ENCODE measurements around the gene STRC. TPM values are rescaled to one million over a fixed set of nuclear protein-coding genes. Genes with fewer than 3 reads are reported as not detected.
"Not testable (repeated sequence)": the region's sequence is repeated elsewhere in the genome, so short reads cannot be mapped to it uniquely, and the experiment has no call there.

STRC gene
- total RNA-seq = 1 to 10 TPM; 1.3 to 3.5 TPM

- intact Hi-C loops (cut with DNase I); H3K36me3 ChIP-seq; H3K27ac ChIP-seq; H3K4me1 ChIP-seq (replicated peaks); H3K4me3 ChIP-seq; H3K9me3 ChIP-seq; DNase-seq (ENCODE audit: low spot score); H3K27me3 ChIP-seq (replicated peaks; ENCODE audit: insufficient read depth): not testable (repeated sequence)
- WGBS = no CpG with 5 or more reads among the region's 2 CpGs
These were observed at the start of gene STRC for GRCh38 chr15:43618700-43619099. Gene STRC, minus strand, starts transcription at chr15:43618800. Its CDS starts 78 bp downstream, at chr15:43618722.

DNA sequence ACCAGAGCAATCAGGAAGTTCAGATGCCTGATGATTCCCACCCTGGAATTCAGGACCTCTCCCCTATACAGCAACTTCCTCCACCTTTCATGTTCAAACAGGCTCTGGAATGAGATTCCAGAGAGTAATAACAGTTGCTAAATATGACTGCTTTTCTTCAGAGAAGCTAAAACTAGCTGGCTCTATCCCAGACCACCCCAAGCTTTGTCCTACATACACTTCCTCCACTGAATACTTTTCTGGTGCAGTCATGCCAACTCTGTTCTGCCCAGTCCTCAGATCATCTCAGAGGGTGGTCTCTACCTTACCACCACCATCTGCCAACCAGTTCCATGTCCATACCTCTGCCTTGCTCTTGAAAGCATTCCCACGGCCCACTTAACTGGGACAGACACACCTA is 47.6 kb upstream of the STRC start:
- intact Hi-C loops (cut with DNase I); H3K4me3 ChIP-seq; DNase-seq (ENCODE audit: low spot score); H3K27ac ChIP-seq; H3K36me3 ChIP-seq; H3K9me3 ChIP-seq; H3K4me1 ChIP-seq (replicated peaks); H3K27me3 ChIP-seq (replicated peaks; ENCODE audit: insufficient read depth): not testable (repeated sequence)
- WGBS = no CpG with 5 or more reads among the region's 1 CpG

DNA sequence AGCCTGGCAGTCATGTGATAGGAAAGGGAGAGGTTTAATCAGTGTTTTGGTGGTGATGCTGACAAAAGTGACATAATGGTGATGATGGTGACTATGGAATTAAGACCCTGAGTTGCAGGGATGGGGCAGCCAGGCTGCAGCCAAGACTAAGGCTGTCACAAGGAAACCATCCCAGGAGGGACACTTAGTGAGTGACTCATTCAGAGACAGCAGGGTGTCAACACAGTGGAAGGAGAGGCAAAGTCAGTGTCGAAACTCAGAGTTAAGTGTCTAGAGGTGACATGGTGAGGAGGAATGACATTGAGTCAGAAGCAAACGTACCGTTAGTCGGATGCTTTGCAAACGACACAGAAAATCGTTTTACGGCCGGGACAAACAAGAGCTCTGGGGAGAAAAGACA is 44.7 kb upstream of the STRC start:
- H3K36me3 ChIP-seq; H3K4me3 ChIP-seq; H3K9me3 ChIP-seq; H3K27me3 ChIP-seq (replicated peaks; ENCODE audit: insufficient read depth); intact Hi-C loops (cut with DNase I); H3K4me1 ChIP-seq (replicated peaks); H3K27ac ChIP-seq; DNase-seq (ENCODE audit: low spot score): not testable (repeated sequence)
- no CpG with 5 or more reads among the region's 8 CpGs for WGBS

GRCh38 chr15:43662293-43662692 is 43.7 kb upstream of the STRC start:
- H3K9me3 ChIP-seq; H3K4me3 ChIP-seq; H3K4me1 ChIP-seq (replicated peaks); intact Hi-C loops (cut with DNase I); DNase-seq (ENCODE audit: low spot score); H3K27ac ChIP-seq; H3K36me3 ChIP-seq; H3K27me3 ChIP-seq (replicated peaks; ENCODE audit: insufficient read depth): not testable (repeated sequence)
- no CpG with 5 or more reads among the region's 2 CpGs for WGBS

DNA sequence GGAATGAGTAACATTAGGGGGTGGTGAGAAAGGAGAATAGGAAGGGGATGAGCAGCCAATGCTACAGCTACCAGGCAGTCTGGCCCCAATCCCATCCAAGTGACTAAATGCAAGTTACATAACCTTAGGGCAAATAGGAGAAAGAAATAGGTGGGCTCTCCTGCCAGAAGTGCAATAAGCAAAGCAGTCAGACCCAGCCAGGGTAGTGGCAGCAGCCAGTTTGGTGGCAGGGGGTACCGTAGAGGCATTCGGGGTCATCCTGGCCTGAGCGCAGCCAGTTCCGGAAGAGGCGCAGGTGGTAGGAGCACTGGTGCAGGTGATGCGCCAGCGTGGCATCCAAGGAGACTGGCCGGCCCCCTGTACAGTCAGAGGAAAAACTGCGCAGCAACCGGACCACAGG is 41.1 kb upstream of the STRC start:
- H3K27ac ChIP-seq; H3K4me3 ChIP-seq; DNase-seq (ENCODE audit: low spot score); H3K9me3 ChIP-seq; H3K27me3 ChIP-seq (replicated peaks; ENCODE audit: insufficient read depth); H3K36me3 ChIP-seq; H3K4me1 ChIP-seq (replicated peaks); intact Hi-C loops (cut with DNase I): not testable (repeated sequence)
- WGBS = no CpG with 5 or more reads among the region's 10 CpGs

- H3K27me3 ChIP-seq (replicated peaks; ENCODE audit: insufficient read depth); DNase-seq (ENCODE audit: low spot score); H3K27ac ChIP-seq; intact Hi-C loops (cut with DNase I); H3K4me1 ChIP-seq (replicated peaks); H3K9me3 ChIP-seq; H3K36me3 ChIP-seq; H3K4me3 ChIP-seq: not testable (repeated sequence)
- 91% methylated on average over 16 of the region's 16 CpGs for WGBS
These were observed 30.9 kb upstream of the STRC start for GRCh38 chr15:43649430-43649926.

GRCh38 chr15:43648649-43649429 is 30.2 kb upstream of the STRC start, which contains the start of gene CATSPER2:
Gene CATSPER2, minus strand, starts transcription at chr15:43648844. Its CDS starts 783 bp downstream, at chr15:43648061.
- Histone ChIP-seq H3K4me3 (no peak within 1 kb of the TSS), H3K4me1 (replicated peaks) (no peaks in the 10 kb centered on the region), H3K27me3 (replicated peaks; ENCODE audit: insufficient read depth) (no peaks in the 10 kb centered on the region), H3K27ac (no peak within 1 kb of the TSS), H3K36me3 (no peaks in the 10 kb centered on the region), H3K9me3 (no peaks in the 10 kb centered on the region)
- WGBS = 87% methylated on average over 82 of the region's 85 CpGs
- no peak for DNase-seq (ENCODE audit: low spot score)
- TF ChIP-seq CTCF (IDR thresholded peaks at IDR 0.05) = no peak
- no peak for TF ChIP-seq POLR2AphosphoS5 (IDR thresholded peaks at IDR 0.05)
- no peak for TF ChIP-seq POLR2A (IDR thresholded peaks at IDR 0.05)
- intact Hi-C loops (cut with DNase I) = no loop called here

DNA sequence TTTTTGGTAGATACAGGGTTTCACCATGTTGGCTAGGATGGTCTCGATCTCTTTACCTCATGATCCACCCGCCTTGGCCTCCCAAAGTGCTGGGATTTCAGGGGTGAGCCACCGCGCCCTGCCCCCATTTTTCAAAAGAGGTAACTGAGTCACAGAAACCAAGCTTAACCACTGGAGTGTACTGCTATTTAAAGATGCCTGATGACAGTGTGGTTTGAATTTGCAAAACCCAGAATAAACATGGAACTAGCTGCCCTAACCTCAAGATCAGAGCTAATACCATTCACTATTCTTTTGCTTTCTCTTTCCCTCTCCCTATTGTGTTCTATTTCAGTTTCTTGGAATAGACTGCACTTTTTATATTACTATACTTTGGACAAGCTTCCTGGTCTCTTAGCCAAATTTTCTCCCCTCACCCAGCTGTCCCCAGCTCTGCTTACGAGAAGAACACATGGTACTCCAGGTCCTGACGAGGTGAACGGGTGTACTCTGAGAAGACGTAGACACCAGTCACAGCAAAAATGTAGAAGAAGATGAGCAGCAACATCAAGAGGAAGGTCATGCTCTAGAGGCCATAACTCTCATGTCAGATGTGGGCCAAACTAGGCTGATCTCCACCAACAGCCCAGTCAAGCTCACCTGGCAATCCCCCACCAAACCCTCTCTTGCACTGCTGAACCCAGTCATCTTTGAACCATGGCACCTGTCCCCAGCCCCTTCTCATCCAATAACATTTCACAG is 20.0 kb upstream of the STRC start:
- H3K27ac ChIP-seq; H3K4me1 ChIP-seq (replicated peaks); H3K9me3 ChIP-seq; H3K27me3 ChIP-seq (replicated peaks; ENCODE audit: insufficient read depth); H3K36me3 ChIP-seq; intact Hi-C loops (cut with DNase I); DNase-seq (ENCODE audit: low spot score); H3K4me3 ChIP-seq: not testable (repeated sequence)
- whole genome bisulfite sequencing = 77% methylated on average over 8 of the region's 8 CpGs

- DNase-seq (ENCODE audit: low spot score); H3K27me3 ChIP-seq (replicated peaks; ENCODE audit: insufficient read depth); H3K27ac ChIP-seq; intact Hi-C loops (cut with DNase I); H3K4me3 ChIP-seq; H3K36me3 ChIP-seq; H3K4me1 ChIP-seq (replicated peaks); H3K9me3 ChIP-seq: not testable (repeated sequence)
These were observed 8.3 kb upstream of the STRC start for GRCh38 chr15:43626937-43627336.
